ENCODE data around the gene CSF2RB.

DNA sequence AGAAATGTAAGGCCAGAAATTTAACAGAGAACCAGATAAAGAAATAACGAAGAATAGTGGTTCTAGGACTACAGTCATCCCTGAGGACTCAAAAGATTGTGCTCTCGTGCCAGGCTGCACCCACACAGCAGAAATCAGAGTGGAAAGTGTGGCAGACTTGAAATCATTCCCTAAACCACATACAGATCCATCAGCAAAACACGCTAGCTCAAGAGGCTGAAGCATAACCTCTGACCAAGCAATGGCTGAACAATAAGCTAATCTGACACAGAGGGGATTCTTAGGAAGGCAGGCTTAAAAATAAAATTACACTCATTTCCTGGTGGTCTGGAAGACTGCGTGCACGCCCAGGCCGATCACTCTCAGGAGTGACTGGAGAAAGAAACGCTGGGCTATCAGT, 33.7 kb upstream of the CSF2RB start:
- no peak for TF ChIP-seq POLR2A (IDR thresholded peaks at IDR 0.05)
- TF ChIP-seq, protein P1, sequence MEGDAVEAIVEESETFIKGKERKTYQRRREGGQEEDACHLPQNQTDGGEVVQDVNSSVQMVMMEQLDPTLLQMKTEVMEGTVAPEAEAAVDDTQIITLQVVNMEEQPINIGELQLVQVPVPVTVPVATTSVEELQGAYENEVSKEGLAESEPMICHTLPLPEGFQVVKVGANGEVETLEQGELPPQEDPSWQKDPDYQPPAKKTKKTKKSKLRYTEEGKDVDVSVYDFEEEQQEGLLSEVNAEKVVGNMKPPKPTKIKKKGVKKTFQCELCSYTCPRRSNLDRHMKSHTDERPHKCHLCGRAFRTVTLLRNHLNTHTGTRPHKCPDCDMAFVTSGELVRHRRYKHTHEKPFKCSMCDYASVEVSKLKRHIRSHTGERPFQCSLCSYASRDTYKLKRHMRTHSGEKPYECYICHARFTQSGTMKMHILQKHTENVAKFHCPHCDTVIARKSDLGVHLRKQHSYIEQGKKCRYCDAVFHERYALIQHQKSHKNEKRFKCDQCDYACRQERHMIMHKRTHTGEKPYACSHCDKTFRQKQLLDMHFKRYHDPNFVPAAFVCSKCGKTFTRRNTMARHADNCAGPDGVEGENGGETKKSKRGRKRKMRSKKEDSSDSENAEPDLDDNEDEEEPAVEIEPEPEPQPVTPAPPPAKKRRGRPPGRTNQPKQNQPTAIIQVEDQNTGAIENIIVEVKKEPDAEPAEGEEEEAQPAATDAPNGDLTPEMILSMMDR (IDR thresholded peaks at IDR 0.05), result no peak
